Medulla oblongata (tissue), 1 donor: Measurements from ENCODE around the gene TAL1.
A peak's percentile ranks its signal among the peaks of the same experiment; 100 is the strongest.

Experiments used
- DNase-seq: peaks from one replicate; pipeline ENCODE4 v3.0.0-alpha.2; 2015; ENCODE audit errors: extremely low spot score

TAL1 gene

DNA sequence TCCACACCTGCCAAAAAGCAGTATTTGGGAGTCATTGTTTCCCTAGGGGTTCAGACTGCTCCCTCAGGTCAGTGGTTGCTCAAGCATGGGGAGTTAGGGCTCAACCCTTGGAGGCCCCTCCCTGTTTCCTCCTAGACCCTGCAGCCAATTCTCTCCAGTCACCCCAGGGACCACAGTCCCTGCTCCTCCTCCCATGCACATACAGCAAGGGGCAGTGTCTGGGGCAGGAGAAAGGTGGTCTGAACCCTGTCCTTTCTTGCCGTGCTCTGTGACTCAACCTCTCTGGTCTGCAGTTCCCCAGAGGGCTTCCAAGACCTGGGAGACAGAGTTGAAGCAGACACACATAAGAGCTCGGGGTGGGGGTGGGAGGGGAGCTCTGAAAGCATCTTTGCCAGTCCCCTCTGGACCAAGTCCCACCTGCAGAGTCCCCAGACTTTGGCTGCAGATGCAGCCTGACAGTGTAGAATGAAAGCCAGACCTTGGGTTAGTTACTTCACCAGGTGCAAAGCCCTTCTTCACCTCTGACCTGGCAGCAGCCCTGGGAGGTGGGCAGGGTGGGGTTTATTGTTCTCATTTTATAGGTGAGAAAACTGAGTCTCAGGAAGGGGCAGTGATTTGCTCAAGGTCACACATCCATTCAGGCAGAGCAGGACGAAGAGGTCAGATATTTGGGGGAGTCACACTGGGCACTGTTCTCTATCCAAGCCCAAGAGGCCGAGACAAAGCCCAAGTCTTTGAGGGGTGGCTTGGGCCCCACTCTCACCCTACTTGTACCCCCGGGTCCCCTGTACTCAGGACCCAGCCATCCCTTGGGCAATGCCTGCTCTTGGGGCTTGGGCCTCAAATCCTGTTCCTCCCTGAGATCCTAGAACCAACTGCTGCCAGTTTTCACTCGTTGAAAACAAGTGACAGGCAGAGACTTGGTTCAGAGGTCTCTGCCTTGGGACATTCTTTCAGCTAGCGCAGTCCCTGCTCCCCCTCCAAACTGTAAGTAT is 42.9 kb downstream of the TAL1 start:
- no peak for DNase-seq

DNA sequence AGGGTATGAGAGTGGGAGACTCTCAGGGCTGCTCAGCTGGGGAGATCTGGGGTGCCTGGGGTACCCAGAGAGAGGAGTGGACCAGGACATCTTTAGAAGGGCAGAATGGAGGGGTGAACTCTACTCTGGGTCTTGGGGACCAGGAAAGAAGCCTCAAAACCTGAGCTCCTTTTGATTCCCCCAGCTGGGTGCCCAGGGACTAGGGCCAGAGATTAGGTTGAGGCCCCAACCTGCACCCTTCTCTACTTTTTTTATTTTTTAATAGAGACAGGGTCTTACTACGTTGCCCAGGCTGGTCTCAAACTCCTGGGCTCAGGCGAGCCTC is 44.1 kb downstream of the TAL1 start:
- DNase-seq = no peak

DNA sequence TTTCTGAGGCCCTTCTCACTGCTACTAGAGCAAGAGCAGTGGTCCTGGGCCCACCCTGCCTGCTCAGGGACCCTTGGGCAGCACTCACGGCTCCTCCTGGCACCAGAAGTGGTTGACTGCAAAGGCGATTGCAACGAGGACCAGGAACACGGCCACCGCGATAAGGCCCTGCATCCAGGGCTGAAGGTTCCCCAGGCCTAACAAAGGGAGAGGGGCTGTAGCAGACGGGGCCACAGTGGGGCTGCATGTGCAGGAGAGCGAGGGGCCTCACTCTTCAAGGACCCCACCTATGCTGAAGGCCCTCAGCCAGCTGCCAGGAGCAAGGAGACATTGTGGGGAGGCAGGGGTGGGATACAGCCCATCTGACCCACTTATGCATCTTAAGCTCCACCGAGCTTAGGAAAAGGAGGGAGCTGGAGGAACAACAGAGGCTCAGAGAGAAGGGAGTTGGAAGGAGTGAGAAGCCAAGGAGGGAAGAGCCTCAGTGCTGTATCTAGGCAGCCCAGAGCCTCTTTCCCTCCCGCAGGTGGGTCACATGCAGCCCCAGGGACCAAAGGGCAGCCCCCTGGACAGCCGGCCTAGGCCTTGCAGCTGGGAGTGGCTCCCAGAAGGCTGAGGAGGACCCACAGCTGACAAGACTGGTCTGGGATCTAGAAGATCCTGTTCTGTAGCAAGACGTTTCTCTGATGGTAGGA is 44.6 kb downstream of the TAL1 start:
- DNase-seq = no peak

DNA sequence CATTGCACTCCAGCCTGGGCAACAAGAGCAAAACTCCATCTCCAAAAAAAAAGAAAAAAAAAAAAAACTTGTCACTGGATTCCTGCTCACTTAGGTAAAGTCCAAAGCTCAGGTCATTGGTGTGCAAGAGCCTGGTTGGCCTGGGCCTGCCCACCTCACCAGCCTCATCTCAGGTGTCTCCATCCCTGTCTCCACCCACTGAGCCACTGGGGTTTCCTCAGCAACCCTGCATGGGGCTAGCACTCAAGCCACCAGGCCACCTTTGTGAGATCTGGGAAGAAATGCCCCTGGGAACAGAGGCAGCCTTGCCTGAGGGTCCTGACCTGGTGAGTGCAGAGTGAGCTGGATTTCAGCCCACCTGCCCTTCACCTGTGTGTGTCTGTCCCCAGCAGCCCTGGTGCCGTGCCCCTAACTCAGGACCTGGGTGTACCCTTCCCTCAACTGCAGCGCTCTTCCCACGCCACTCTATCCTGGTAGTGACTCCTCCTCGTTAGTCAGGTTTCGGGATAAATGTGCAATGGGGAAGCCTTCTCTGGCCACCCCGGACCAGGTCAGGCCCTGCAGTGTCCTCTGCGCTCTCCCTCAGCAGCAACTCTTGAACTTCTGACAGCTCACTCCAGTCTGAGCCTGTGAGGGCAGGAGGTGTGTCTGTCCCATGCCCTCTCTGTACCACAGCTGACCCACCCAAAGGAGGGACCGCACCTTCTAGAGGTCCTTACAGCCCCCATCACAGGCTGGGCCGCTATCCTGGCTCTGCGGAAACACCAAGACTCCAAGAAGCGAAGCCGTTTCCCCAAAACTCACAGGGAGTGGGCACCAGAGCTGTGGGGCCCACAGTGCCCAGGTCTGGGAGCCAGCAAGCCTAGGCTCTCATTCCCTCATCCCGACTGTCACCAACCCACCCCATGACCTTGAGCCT is 45.5 kb downstream of the TAL1 start:
- no peak for DNase-seq

- no peak for DNase-seq
These were observed 47.0 kb downstream of the TAL1 start for GRCh38 chr1:47184822-47185677.

DNA sequence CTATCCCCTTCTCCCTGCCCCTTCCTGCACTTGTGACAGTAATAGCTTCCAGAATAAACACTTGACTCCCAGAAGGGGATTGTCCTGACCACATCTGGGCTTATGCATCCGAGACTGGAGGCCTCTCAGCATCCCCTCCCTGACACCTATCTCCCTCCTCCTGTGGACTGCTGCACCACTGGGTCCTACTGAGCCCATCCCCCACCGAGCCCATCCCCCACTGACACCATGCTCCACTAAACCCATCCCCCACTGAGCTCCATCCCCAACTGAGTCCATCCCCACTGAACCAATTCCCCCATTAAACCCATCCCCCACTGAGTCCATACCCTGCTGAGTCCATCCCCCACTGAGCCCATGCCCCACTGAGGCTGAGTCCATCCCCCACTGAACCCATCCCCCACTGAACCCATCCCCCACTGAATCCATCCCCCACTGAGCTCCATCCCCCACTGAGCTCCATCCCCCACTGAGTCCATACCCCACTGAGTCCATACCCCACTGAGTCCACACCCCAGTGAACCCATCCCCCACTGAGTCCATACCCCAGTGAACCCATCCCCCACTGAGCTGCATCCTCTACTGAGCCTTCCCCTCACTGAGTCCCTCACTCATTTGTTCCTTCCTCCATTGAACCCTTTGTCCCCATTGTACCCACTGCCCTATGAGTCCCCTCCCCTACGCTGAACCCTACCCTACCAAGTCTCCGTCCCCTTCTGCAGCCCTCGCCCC is 47.8 kb downstream of the TAL1 start:
- no peak for DNase-seq

DNA sequence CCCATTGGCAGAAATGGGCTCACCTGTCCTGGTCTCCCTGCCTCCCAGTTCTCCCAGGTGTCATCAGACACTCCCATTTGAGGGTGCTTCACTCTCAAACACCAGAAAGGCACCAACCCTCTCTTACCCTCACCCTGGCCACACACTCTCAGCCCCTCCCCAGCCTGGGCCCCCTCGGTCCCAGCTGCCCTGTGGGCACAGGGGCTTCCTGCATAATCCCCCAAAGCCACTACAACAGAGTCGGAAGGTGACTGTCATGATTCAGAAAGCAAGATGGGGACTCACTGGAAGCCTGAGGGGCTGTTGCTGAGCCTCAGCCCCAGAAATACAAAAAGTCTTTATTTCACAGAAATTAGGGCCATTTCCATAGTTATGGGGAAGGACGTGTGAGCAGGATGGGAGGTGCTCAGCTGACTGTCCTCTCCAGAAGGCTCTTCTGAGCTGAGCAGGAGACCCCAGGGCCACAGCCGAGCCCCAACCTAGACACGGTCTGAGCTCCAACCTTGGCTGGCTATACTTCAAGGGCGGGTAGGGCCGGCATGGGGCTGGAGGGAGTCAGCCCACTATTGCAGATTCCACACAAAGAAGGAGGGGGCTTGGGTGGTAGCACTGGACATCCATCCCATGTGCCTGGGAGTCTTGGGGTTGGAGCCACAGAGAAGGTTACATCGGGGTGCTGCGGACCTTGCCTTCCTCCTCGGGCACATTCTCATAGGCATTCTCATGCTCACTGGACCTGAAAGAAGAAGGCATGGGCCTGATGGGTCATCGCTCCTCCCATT is 48.5 kb downstream of the TAL1 start:
- DNase-seq = no peak

DNA sequence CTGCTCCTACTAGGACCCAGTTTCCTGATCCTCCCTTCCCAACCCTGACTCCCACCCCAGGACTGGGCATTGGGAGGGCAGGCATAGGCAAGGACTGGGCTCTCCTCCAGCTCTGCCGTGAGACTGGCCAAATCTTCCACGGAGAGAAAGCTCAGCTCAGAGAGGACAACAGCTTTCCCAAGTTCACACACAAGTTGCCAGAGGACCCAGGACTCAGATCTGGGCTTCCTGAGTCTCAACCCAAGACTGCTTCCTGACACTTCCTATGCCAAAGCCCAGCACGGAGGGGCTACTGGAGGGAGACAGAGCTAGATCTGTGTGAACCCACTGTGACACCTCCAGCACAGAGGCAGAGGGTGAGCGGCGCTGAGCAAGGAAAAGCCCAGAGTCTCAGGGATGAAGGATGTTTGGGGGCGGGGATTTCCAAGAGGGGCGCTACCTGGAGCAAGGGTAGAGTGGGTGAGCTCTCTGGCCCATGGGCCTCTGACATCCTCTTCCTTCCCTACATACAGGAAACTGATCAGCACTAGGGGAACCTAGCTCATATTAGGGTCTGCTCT is 49.3 kb downstream of the TAL1 start:
- no peak for DNase-seq

GRCh38 chr1:47181955-47182675 is 49.9 kb downstream of the TAL1 start:
- no peak for DNase-seq

GRCh38 chr1:47181095-47181954 is 50.7 kb downstream of the TAL1 start:
- no peak for DNase-seq

GRCh38 chr1:47180603-47181094 is 51.4 kb downstream of the TAL1 start:
- DNase-seq = no peak

GRCh38 chr1:47179988-47180563 is 51.9 kb downstream of the TAL1 start:
- DNase-seq = no peak

DNA sequence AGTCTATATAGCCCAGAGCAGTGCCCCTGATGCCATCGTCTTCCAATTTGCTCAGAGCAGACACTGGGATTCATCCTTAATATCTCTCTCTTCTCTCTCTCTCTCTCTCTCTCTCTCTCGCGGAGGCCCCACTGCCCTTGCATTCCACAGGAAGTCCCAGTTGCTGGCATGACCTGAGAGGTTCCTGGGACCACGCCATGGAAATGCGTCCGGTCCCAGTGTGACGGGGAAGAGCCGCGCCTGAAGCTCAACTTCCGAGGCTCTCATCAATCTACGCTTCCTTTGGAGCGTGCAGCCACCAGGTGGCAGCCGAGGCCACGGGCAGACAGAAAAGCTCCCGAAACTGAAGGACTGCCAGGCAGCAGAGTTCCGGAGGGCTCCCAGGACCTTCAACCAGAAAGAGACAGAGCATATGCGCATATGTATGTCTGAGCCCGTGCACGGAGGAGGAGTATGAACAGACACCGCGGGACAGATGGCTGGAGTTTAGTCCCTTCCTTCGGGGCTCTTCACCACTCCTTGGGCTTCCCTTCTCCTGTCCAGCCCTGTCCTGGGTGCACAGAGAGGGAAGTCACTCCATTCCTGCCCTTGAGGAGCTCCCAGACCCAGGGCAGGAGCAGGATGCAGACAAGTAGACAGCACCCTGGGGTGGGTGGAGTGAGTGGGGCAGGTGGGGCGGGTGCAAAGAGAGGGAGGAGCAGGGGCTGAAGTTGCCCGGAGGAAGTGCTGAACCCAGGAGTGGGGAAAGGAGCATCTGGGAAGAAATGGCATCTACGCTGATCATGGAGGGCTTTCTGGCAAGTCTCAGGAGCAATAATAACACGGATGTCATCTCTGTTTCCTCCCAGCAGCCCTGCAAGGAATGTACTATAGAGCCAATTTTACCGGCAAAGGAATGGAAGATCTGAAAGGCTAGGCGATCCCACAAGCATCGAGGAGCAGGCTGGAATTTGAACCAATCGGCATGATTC is 52.7 kb downstream of the TAL1 start:
- DNase-seq = peak; percentile 87

DNA sequence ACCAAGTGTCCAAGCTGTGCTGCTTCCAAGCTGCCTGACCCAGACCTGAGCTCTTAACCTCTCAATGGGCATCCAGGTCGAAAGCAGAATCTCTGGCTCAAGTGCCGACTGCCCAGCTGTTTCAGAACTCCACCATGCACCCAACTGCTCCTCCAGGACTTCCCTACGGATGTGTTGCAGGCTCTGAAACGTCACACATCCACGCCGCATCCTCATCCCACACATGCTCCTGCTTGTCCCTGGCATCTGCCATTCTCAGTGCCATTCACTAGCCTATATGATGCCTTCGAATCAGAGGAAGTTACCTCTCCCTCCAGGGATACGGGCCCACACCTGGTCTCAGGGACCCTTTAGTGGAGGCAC is 53.4 kb downstream of the TAL1 start:
- DNase-seq = no peak

DNA sequence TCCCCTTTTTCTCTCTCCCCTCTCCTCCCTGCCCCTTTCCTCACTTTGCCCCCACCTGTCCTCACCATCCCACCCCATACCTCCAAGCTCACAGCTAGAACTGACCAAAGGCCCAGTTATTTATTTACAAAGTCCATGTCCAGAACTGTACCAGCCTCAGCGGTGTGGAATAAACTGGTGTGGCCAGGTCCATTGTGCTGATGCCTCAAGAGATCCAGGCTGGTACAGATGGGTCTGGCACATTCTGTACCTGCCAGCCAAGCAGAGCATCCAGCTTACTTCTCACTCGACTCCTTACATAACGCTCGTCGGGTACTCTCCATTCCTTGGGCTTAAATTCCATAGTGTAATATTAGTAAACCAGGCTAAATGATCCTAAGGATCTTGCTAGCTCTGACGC is 54.0 kb downstream of the TAL1 start:
- DNase-seq = no peak
